K562 (cell line): ENCODE results near the gene MLLT3. TPM values are rescaled to one million over a fixed set of nuclear protein-coding genes. Genes with fewer than 3 reads are reported as not detected.

ENCODE experiments used
- ATAC-seq: fragments of 200-7000 bp; cut with Tn5 transposase; 3 replicates; pipeline ENCODE4 v1.9.1; 2020; ENCODE audit warnings: moderate library complexity
- BruUV-seq: library from RNA; stranded (reverse); fragments of 400-500 nt; replicated peaks from 2 replicates; lab custom pipeline; 2021; lab: Mats Ljungman, UMichigan
- CTCF ChIA-PET: fragments of 300-600 bp; formaldehyde crosslinking; extraction: SDS; loops from one replicate; lab custom pipeline; 2021; ENCODE audit warnings: low intra/inter-chr PET ratio; lab: Yijun Ruan, JAX
- POLR2A ChIA-PET: fragments of 300-600, 350-650 bp; sonication (Branson Sonifier 250); formaldehyde crosslinking; extraction: SDS; loops from one replicate; lab custom pipeline; 2021; ENCODE audit warnings: antibody characterized with exemption, inconsistent platforms; lab: Yijun Ruan, JAX
- DNase-seq, 4 experiments: peaks; one replicate each; pipeline versions ENCODE4 v3.0.0 to v3.0.0-alpha.2; 2011 to 2018; ENCODE audit warnings: low spot score in 3 of 4, mixed read lengths in 3 of 4; ENCODE audit errors: extremely low read depth in 1 of 4
- FAIRE-seq: peaks from 2 replicates; lab custom pipeline; 2011; peaks lifted over from hg19 to GRCh38; lab: Jason Lieb, UNC
- H2AFZ ChIP-seq: 2 replicates; pipeline ENCODE4 v1.6.0; 2011; ENCODE audit warnings: low read depth, low read length, control low read depth, inconsistent platforms
- H3K27ac ChIP-seq: fragments of 200-600 bp; 3 replicates; pipeline ENCODE4 v1.8.0; 2011; ENCODE audit warnings: low read depth, mild to moderate bottlenecking, control low read depth, inconsistent platforms, low read length, moderate library complexity, mixed read lengths; ENCODE audit errors: extremely low read depth
- H3K27me3 ChIP-seq, 2 experiments: fragments of 300-600 bp in 1 of 2; 2 replicates in 1 of 2; 3 replicates in 1 of 2; pipeline versions ENCODE4 v1.6.0 to v1.8.0; 2011; ENCODE audit warnings: inconsistent platforms in 2 of 2, low read length in 2 of 2, mild to moderate bottlenecking in 1 of 2, mixed read lengths in 1 of 2, moderate library complexity in 1 of 2; ENCODE audit not compliant: control insufficient read depth in 2 of 2, insufficient read depth in 2 of 2
- H3K36me3 ChIP-seq: fragments of 300-600 bp; 3 replicates; pipeline ENCODE4 v1.8.0; 2011; ENCODE audit warnings: mild to moderate bottlenecking, low read length, inconsistent platforms; ENCODE audit not compliant: control insufficient read depth, insufficient read depth
- H3K4me1 ChIP-seq, 2 experiments: fragments of 200-600 bp in 1 of 2; replicated peaks in 1 of 2; 2 replicates in 1 of 2; 3 replicates in 1 of 2; pipeline versions ENCODE4 v1.5.1 to v1.8.0; 2011; ENCODE audit warnings: inconsistent platforms in 2 of 2, low read length in 2 of 2, mild to moderate bottlenecking in 1 of 2, mixed read lengths in 1 of 2, moderate library complexity in 1 of 2; ENCODE audit not compliant: control insufficient read depth in 2 of 2, insufficient read depth in 2 of 2
- H3K4me2 ChIP-seq: 2 replicates; pipeline ENCODE4 v1.6.1; 2011; ENCODE audit warnings: low read length, control low read depth, inconsistent platforms, mixed read lengths; ENCODE audit not compliant: insufficient read depth
- H3K4me3 ChIP-seq: fragments of 200-600 bp; sonication (generic), shearing (Covaris generic); 2 replicates; pipeline ENCODE4 v1.5.1; 2016; ENCODE audit warnings: control low read depth, inconsistent platforms
- H3K79me2 ChIP-seq: fragments of 200-600 bp; 3 replicates; pipeline ENCODE4 v1.8.0; 2011; ENCODE audit warnings: low read length, inconsistent platforms; ENCODE audit not compliant: control insufficient read depth, insufficient read depth
- H3K9ac ChIP-seq, 2 experiments: 2 replicates each; pipeline versions ENCODE4 v1.6.0 to v1.6.1; 2011; ENCODE audit warnings: low read depth in 2 of 2, low read length in 2 of 2, control low read depth in 1 of 2, inconsistent platforms in 1 of 2, mild to moderate bottlenecking in 1 of 2, mixed read lengths in 1 of 2; ENCODE audit not compliant: insufficient read depth in 1 of 2
- H3K9me1 ChIP-seq: one replicate; pipeline ENCODE4 v1.6.0; 2011; ENCODE audit warnings: inconsistent platforms, mild to moderate bottlenecking, low read length, moderate library complexity; ENCODE audit not compliant: control insufficient read depth, insufficient read depth
- H3K9me3 ChIP-seq: replicated peaks from 2 replicates; pipeline ENCODE4 v1.5.1; 2011; ENCODE audit warnings: low read depth, low read length, inconsistent platforms; ENCODE audit not compliant: control insufficient read depth, insufficient read depth
- H4K20me1 ChIP-seq: replicated peaks from 2 replicates; pipeline ENCODE4 v1.6.1; 2011; ENCODE audit warnings: low read length, inconsistent platforms, mixed read lengths; ENCODE audit not compliant: control insufficient read depth, insufficient read depth
- BRD4 ChIP-seq: fragments of 200-600 bp; sonication (generic); IDR thresholded peaks from 2 replicates; pipeline ENCODE4 v1.6.1; 2017; ENCODE audit warnings: inconsistent platforms
- CHCHD3 ChIP-seq: fragments of 250-450 bp; sonication (Bioruptor Pico); IDR thresholded peaks from 2 replicates; pipeline ENCODE4 v2.1.2; 2022; ENCODE audit warnings: mild to moderate bottlenecking
- DPF2 ChIP-seq: fragments of 450-650 bp; IDR thresholded peaks from 2 replicates; pipeline ENCODE4 v1.6.1; 2016
- GABPB1 ChIP-seq: sonication (generic); formaldehyde crosslinking; IDR thresholded peaks from 2 replicates; pipeline ENCODE4 v1.8.0; 2022; ENCODE audit warnings: mild to moderate bottlenecking, missing genetic modification reagents
- MCM5 ChIP-seq: fragments of 450-650 bp; IDR thresholded peaks from 2 replicates; pipeline ENCODE4 v1.6.1; 2016; ENCODE audit warnings: low read depth
- PREB ChIP-seq: sonication (generic); formaldehyde crosslinking; IDR thresholded peaks from 2 replicates; pipeline ENCODE4 v1.8.1; 2023; ENCODE audit warnings: mild to moderate bottlenecking, missing genetic modification reagents
- ZNF584 ChIP-seq: fragments of 200-800 bp; sonication (Bioruptor generic); IDR thresholded peaks from 2 replicates; pipeline ENCODE4 v1.6.1; 2016; ENCODE audit warnings: low read depth, mild to moderate bottlenecking, missing genetic modification characterization, missing compliant biosample characterization
- ZNF77 ChIP-seq: fragments of 250-450 bp; sonication (Bioruptor Pico); IDR thresholded peaks from 2 replicates; pipeline ENCODE4 v1.5.0; 2020
- WGBS: fragments of 100-300 bp; shearing (Covaris generic); methylation state at CpG from one replicate; pipeline ENCODE4 v1.1.6; 2016; ENCODE audit warnings: low coverage, mixed read lengths; ENCODE audit not compliant: insufficient coverage; ENCODE audit errors: missing lambda C conversion rate; 5-methylcytosine and 5-hydroxymethylcytosine counted together
- in situ Hi-C: fragments of 300-500 bp; cut with MboI; formaldehyde crosslinking; loops from 4 replicates; pipeline ENCODE4 v1.15.0; 2018; ENCODE audit warnings: inconsistent platforms, mixed read lengths
- intact Hi-C: fragments of 100-400 bp; cut with micrococcal nuclease; formaldehyde crosslinking; loops from 2 replicates; pipeline ENCODE4 v1.14.2; 2022
- polyA plus RNA-seq, 8 experiments: library from polyadenylated mRNA; depleted of rRNA in 4 of 8; stranded (reverse) in 5 of 8; unstranded in 3 of 8; fragments of >200 nt; fragmentation: Nextera tagmentation in 2 of 8; fragmentation: Illumina TruSeq in 1 of 8; extraction: Ambion mirVana in 2 of 8; extraction: Trizol in 1 of 8; gene quantifications; 2 replicates each; pipeline versions ENCODE4 v1.2.1 to v1.2.3, GENCODE V29; 2011 to 2014; ENCODE audit warnings: inconsistent platforms in 1 of 8, missing spikeins in 1 of 8
- total RNA-seq, 7 experiments: library from RNA; depleted of rRNA in 6 of 7; stranded (reverse); fragments of >200 nt in 6 of 7; fragmentation: Illumina TruSeq in 2 of 7; extraction: Trizol in 2 of 7; gene quantifications; 2 replicates each; pipeline versions ENCODE4 v1.2.1 to v1.2.3, GENCODE V29; 2011 to 2021; ENCODE audit warnings: low replicate concordance in 1 of 7

The MLLT3 gene
- total and polyA plus RNA-seq, 9 of the 15 experiments (the other 6 are each of a cell fraction or from before 2014, with no cell fraction given), result 0.07 to 0.42 (median 0.22) TPM; not detected in 4

- H4K20me1 ChIP-seq, result no peaks in the 10 kb centered on the region
- DNase-seq (no peak), FAIRE-seq (no peak), ATAC-seq (no peak)
- WGBS, result 0% methylated on average over 1 of the region's 3 CpGs
- no TSS peak for BruUV-seq
- no peaks in the 10 kb centered on the region for H3K27me3 ChIP-seq
- H3K4me1 ChIP-seq, result no peaks in the 10 kb centered on the region
- no peak overlapping the region for H3K4me3 ChIP-seq
- TF ChIP-seq ZNF77 (no peak), PREB (CRISPR knock-in tag) (no peak), DPF2 (no peak), GABPB1 (no peak), CHCHD3 (CRISPR knock-in tag) (no peak), ZNF584 (no peak), MCM5 (no peak), BRD4 (no peak)
- no peaks in the 10 kb centered on the region for H3K36me3 ChIP-seq
- no peaks in the 10 kb centered on the region for H3K9me1 ChIP-seq
- H3K9me3 ChIP-seq, result no peaks in the 10 kb centered on the region
- no peak overlapping the region for H2AFZ ChIP-seq
- CTCF ChIA-PET, result no interaction called here
- intact Hi-C loops, result no loop called here
- POLR2A ChIA-PET, result no interaction called here
- H3K9ac ChIP-seq, result no peak overlapping the region
- H3K27ac ChIP-seq, result no peak overlapping the region
- H3K79me2 ChIP-seq, result no peaks in the 10 kb centered on the region
- no peak overlapping the region for H3K4me2 ChIP-seq
- in situ Hi-C loops, result no loop called here
Measured at GRCh38 chr9:20545023-20545622, 77.2 kb downstream of the MLLT3 start.
